Ammon's horn (tissue), 1 donor: ENCODE data around the gene RAI14.

ENCODE experiments used
- DNase-seq: peaks from one replicate; pipeline ENCODE4 v3.0.0-alpha.2; 2016; ENCODE audit warnings: low spot score

RAI14 gene

DNA sequence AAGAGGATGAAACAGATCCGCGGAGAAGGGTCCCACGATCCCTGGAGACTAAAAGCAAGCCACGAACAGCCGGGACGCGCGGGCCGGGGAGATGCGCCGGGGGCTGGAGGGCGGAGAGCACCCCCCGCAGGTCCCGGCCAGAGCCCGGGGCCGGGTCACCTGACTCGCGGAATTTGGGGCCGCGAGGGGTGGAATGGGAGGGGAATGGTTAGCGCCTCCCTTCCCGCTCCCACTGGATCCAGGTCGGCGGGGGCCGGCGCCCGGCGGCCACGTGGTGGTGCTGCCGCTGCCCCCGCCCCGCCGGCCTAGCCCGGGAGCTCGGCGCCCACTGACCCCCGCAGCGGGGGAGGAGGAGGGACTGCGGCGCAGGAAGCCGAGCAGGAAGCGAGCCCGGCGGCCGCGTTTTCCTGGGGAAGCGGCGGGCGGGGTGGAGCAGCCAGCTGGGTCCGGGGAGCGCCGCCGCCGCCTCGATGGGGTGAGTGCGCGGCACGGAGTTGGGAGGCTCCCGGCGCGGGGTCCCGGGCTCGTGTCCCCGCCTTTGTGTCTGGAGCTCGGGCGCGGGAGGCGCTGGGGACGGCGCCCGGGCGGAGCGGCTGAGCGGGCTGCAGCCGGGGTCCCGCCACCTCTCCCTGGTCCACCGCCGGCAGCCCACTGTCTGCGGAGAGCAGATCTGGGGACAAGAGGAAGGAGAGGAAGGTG, at the start of gene RAI14:
TSS of gene RAI14 (plus strand) at position 328 of the 699 bp plus-strand sequence. CDS start 30,592 bp downstream, outside the sequence.
- DNase-seq: peak; percentile 73

DNA sequence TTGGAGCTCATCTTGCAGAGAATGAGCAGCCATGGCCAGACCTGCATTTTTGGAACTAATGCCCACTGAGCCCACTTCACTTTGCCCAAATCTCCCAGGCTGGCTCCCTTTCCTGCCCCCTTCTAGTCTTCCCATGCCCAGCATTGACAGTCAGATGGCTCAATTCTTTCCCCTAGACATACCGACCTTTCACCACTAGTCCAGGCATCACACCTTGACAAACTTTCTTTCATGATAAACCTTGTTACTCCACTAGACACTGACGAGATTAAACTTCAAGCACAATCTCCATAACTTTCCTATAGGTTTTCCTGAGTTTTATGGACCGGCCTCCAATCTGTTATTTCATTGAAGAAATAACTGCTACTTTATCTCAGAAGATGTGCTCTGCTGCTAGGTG, 47.8 kb upstream of the RAI14 start:
- no peak for DNase-seq

GRCh38 chr5:34608859-34609648, 47.1 kb upstream of the RAI14 start:
- no peak for DNase-seq

- DNase-seq: no peak
Measured at GRCh38 chr5:34609951-34610441, 46.1 kb upstream of the RAI14 start.

- no peak for DNase-seq
Measured at GRCh38 chr5:34610546-34610945, 45.6 kb upstream of the RAI14 start.

DNA sequence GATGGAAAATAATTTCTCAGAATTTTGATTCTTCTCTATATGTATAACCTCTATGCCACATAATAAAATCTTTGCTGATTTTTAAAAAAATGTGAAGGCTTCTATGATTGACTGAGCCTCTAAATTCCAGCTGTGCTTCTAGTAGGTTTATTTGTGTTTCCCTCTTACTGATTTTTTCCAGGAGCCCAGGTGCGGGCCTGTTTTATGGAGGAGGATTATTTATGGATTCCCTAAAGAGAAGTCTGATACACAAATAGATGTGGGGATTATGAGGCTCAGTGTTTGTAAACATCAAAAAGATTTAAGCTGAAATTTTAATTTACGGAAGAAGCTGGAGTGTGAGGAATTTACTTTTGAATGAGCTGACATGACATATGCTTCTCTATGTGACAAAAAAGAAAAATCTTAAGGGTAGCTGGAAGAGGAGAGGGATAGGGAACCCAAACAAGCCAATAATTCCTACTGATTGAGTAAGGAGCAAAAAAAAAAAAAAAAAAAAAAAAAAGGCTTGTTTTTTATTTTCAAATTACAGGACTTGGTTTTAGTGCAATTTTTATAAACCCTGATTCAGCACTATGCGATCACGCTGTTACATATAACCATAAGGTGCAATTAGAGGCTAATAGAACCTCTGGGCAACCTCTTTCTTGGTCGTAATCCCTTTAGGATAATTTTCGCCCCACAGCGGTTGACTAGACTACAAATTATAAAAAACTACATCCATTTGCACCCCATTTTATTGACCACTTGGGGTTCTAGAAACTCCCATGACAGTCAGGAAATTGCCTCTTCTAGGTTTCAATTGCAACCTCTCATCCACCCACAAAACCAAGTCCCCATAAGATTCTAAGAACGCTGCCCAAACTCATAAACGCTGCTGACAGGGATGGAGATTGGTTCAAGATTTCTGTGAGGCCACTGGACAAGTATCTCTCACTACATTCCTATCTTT, 44.4 kb upstream of the RAI14 start:
- DNase-seq: no peak

DNA sequence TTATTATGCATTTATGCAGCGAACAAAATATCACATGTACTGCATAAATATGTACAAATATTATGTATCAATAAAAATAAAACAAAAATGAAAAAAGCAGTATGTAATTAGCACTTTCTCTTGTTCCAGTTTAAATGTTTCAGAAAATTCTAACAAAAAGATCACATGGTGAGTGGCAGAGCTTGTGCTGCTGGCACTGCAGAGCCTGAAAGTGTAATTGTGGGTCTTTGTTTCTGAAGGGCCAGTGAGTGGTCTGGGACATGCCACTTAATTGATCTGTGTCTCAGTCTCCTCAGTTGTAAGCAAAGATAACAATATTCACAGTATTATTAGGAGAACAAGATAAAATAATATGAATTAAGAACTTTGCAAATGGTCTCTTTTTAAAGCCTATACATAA, 39.5 kb upstream of the RAI14 start:
- no peak for DNase-seq

GRCh38 chr5:34618371-34619065, 37.6 kb upstream of the RAI14 start:
- DNase-seq: no peak

DNA sequence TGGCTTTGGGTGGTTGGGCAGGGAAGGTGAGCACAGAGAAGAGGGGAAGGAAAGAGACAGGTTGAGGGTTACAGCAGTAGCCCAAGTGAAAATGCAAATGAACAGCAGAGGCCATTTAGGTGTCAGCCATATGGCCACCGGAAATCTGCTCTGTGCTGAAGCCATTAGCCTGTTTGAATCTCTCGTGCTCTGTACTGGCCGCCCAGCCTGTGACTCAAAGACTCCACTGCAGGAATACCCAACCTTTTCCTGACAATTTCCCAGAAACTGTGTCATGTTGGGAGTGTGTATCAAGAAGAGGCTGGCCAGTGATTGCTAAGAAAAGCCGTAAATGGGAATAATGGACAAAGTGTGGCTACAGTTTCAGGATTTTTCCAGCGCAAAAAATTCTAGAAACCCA, 35.9 kb upstream of the RAI14 start:
- no peak for DNase-seq

GRCh38 chr5:34621277-34622097, 34.6 kb upstream of the RAI14 start:
- no peak for DNase-seq

- no peak for DNase-seq
Measured at GRCh38 chr5:34622098-34622400, 34.1 kb upstream of the RAI14 start.

DNA sequence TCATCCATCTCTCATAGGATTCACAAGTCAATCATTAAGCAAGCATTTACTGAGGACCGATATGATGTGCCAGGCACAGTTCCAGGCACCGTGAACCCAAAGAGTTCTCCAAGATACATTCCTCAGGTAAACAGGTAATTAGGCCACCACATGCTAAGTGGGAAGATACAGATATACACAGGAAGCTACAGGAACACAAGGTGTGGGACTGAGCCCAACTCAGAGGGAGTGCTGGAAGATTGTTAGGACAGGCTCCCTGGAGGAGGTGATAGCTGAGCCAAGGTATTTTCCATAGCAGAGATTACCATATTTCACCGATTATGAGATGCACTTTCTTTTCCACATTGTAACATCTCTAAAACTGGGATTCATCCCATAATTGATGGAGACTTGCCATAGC, 31.4 kb upstream of the RAI14 start:
- no peak for DNase-seq

DNA sequence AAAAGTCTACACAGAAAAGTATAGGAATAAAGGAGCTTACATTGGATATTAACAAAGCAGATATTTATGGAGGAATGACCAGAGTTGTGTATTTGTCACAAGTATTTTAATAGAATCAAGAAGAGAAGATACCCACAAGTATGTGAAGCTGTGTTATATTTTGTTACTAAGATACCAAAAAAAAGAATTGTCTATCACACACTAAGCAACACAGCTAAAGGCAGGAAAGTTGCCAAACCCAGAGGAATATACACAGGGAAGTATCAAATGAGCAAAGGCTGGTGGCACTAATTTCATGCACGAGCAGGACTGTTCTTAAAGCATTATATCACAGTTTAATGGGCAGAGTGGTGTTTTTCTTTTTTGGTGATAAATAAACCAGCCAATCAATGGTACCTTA, 30.9 kb upstream of the RAI14 start:
- DNase-seq: no peak

DNA sequence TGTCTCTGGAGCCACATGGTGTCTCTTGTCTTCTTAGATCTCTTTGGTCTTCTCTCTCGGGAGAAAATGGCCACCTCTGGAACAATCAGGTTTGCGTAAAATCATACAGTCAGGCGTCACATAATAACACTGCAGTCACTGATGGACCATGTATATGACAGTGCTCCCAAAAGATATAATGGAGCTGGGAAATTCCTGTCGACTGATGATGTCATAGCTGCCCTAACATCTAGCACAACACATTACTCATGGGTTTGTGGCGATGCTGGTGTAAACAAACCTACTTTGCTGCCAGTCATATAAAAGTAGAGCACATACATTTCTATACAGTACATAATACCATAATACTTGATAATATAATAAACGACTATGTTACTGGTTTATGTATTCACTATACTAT, 30.1 kb upstream of the RAI14 start:
- DNase-seq: no peak

DNA sequence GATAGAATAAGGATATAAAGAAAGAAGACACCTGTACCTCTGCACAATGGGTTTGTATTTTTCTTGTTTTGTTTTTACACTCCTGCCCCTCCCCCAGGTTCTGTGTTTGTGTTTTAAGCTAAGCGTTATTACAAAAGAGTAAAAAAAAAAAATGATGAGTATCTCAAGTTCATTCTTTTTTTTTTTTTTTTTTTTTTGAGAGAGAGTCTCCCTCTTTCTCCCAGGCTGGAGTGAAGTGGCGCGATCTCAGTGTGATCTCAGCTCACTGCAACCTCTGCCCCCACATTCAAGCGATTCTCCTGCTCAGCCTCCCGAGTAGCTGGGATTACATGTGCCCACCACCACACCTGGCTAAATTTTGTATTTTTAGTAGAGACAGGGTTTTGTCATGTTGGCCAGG, 29.4 kb upstream of the RAI14 start:
- DNase-seq: no peak

- no peak for DNase-seq
Measured at GRCh38 chr5:34627794-34628193, 28.3 kb upstream of the RAI14 start.

- no peak for DNase-seq
Measured at GRCh38 chr5:34628373-34628772, 27.8 kb upstream of the RAI14 start.

DNA sequence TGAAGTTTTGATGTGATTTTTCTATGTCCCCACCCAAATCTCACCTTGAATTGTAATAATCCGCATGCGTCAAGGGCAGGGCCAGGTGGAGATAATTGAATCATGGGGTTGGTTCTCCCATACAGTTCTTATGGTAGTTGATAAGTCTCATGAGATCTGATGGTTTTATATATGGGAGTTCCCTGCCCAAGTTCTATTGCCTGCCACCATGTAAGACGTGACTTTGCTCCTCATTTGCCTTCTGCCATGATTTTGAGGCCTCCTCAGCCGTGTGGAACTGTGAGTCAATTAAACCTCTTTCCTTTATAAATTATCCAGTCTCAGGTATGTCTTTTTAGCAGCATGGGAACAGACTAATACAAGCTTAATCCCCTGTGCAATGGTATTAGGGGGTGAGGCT, 25.5 kb upstream of the RAI14 start:
- no peak for DNase-seq

DNA sequence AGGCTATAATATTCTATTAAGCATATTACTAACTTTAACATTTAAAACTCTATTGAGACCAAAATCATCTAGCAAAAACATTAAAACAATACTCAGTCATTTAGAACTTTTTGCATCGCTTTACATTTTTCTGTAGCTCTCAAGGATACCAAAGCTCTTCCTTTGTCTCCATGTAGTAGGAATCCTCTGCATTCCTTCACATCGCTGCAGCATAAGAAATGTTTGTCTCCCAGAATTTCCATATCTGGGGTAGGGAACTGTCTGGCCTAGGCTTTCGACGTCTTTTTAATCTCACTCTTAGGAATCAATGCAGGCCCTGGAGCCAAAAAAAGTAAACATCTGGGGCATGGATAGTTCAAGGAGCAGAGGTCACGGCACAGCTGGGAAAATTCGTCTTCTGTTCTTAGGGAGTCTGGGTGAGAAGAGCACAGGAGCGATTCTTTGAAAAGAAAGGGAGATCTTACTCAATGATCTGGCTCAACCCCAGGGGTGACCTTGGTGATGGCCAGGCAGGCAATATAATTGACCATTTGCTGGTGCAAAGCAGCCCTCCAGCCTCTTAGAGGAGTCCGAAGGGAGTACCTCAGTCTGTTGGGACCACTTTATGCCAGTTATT, 23.2 kb upstream of the RAI14 start:
- no peak for DNase-seq

DNA sequence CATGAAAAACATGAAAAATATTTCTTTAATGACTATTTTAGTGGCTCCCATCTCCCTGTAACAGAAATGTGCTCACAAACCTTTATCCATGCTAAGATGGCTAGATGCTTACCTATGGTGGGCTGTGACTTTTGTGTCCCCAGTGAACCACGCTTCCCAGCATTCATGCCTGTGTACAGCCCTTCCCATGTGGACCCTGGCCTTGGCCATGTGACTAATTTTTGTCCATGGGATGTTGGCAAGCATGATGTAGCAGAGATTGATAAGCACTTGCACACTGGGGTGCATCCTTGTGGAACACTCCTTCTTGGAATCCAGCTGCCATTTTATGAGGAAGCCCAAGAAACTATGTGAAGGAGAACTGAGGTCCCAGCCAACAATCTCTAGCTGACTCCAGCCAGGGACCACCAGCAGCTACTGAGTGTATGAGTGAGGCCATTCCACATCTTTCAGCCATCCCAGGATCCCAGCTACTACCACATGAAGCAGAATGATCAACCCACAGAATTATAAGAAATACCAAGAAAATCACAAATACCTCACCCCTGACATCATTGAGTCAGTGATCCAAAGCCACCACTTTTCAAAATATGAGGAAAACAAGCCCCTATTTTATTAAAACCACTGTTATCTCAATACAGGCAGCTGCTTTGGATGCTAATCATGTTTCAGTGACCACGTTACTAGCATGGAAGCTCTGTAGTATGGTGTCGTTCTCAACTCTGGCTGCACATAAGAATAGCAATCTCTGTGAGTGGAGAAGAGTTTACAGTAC, 16.1 kb upstream of the RAI14 start:
- no peak for DNase-seq
